Nephron (organoid): ENCODE data around the gene SNIP1.
"Not testable (repeated sequence)": the region's sequence is repeated elsewhere in the genome, so short reads cannot be mapped to it uniquely, and the experiment has no call there.

Source experiments
- H3K27ac Mint-ChIP-seq, 3 experiments: 2 replicates each; pipeline ENCODE4 v1.8.0; 2020; ENCODE audit warnings: mixed read lengths in 3 of 3, mild to moderate bottlenecking in 2 of 3, moderate library complexity in 1 of 3
- H3K27me3 Mint-ChIP-seq: 2 replicates; pipeline ENCODE4 v1.8.0; 2021; ENCODE audit warnings: low read depth, mild to moderate bottlenecking, moderate library complexity, mixed read lengths
- H3K36me3 Mint-ChIP-seq: 2 replicates; pipeline ENCODE4 v1.8.0; 2020; ENCODE audit warnings: low read depth, mixed read lengths
- H3K4me1 Mint-ChIP-seq: 2 replicates; pipeline ENCODE4 v1.8.0; 2020; ENCODE audit warnings: mixed read lengths
- H3K4me3 Mint-ChIP-seq, 3 experiments: 2 replicates each; pipeline ENCODE4 v1.8.0; 2020; ENCODE audit warnings: mild to moderate bottlenecking in 3 of 3, mixed read lengths in 3 of 3, moderate library complexity in 2 of 3
- H3K9me3 Mint-ChIP-seq: 2 replicates; pipeline ENCODE4 v1.8.0; 2020; ENCODE audit warnings: mixed read lengths
- CTCF ChIP-seq, 3 experiments: fragments of 200-600 bp; sonication (generic); IDR thresholded peaks; one replicate each; pipeline ENCODE4 v1.5.0; 2021; ENCODE audit warnings: antibody characterized with exemption in 3 of 3; ENCODE audit not compliant: unreplicated experiment in 3 of 3

Gene SNIP1

GRCh38 chr1:37553598-37553926 is 531 bp downstream of the SNIP1 start:
- TF ChIP-seq CTCF (IDR thresholded peaks at IDR 0.05; ENCODE audit: unreplicated experiment in 3 of 3) = no peak
- peaks cover 36% of the 10 kb centered on the region for H3K36me3 Mint-ChIP-seq
- H3K9me3 Mint-ChIP-seq = no peaks in the 10 kb centered on the region
- peaks cover 43% of the 10 kb centered on the region for H3K4me1 Mint-ChIP-seq
- peak overlapping the region; percentile 99 to 100 (median 99) for H3K4me3 Mint-ChIP-seq
- H3K27ac Mint-ChIP-seq = peak overlapping the region in 1 of 3 experiments; percentile 93
- no peaks in the 10 kb centered on the region for H3K27me3 Mint-ChIP-seq

- no peaks in the 10 kb centered on the region for H3K27me3 Mint-ChIP-seq
- no peak overlapping the region for H3K4me3 Mint-ChIP-seq
- no peaks in the 10 kb centered on the region for H3K9me3 Mint-ChIP-seq
- H3K27ac Mint-ChIP-seq = no peak overlapping the region
- peaks cover 23% of the 10 kb centered on the region for H3K4me1 Mint-ChIP-seq
- peaks cover 63% of the 10 kb centered on the region for H3K36me3 Mint-ChIP-seq
- TF ChIP-seq CTCF (IDR thresholded peaks at IDR 0.05; ENCODE audit: unreplicated experiment in 3 of 3) = no peak
These were observed 4.8 kb downstream of the SNIP1 start for GRCh38 chr1:37549341-37549740.

GRCh38 chr1:37545019-37545418 is 9.1 kb downstream of the SNIP1 start:
- H3K4me3 Mint-ChIP-seq = no peak overlapping the region

GRCh38 chr1:37544530-37544929 is 9.6 kb downstream of the SNIP1 start:
- Mint-ChIP-seq H3K4me3 (no peak overlapping the region), H3K27ac (no peak overlapping the region), H3K36me3 (peaks cover 62% of the 10 kb centered on the region), H3K4me1 (no peaks in the 10 kb centered on the region), H3K9me3 (no peaks in the 10 kb centered on the region), H3K27me3 (no peaks in the 10 kb centered on the region)
- TF ChIP-seq CTCF (IDR thresholded peaks at IDR 0.05; ENCODE audit: unreplicated experiment in 3 of 3) = no peak

More at GRCh38 chr1:37545019-37545418, 9.1 kb downstream of the SNIP1 start:
- H3K9me3 Mint-ChIP-seq = no peaks in the 10 kb centered on the region
- no peaks in the 10 kb centered on the region for H3K27me3 Mint-ChIP-seq
- no peaks in the 10 kb centered on the region for H3K4me1 Mint-ChIP-seq
- H3K36me3 Mint-ChIP-seq = peaks cover 61% of the 10 kb centered on the region
- no peak overlapping the region for H3K27ac Mint-ChIP-seq
- TF ChIP-seq CTCF (IDR thresholded peaks at IDR 0.05; ENCODE audit: unreplicated experiment in 3 of 3) = no peak

- no peaks in the 10 kb centered on the region for H3K9me3 Mint-ChIP-seq
- H3K4me1 Mint-ChIP-seq = no peaks in the 10 kb centered on the region
- H3K27me3 Mint-ChIP-seq = no peaks in the 10 kb centered on the region
- H3K4me3 Mint-ChIP-seq = no peak overlapping the region
- TF ChIP-seq CTCF (IDR thresholded peaks at IDR 0.05; ENCODE audit: unreplicated experiment in 3 of 3) = no peak
- H3K27ac Mint-ChIP-seq = no peak overlapping the region
- H3K36me3 Mint-ChIP-seq = peaks cover 71% of the 10 kb centered on the region
These were observed 13.9 kb downstream of the SNIP1 start for GRCh38 chr1:37540036-37540785.

- not testable (repeated sequence) for H3K27me3 Mint-ChIP-seq, H3K9me3 Mint-ChIP-seq, H3K4me1 Mint-ChIP-seq, H3K4me3 Mint-ChIP-seq, H3K27ac Mint-ChIP-seq
- peaks cover 69% of the 10 kb centered on the region for H3K36me3 Mint-ChIP-seq
These were observed 14.9 kb downstream of the SNIP1 start for GRCh38 chr1:37539154-37539553.
